GM19324 (cell line): ENCODE data around the gene TXNL4A.

ENCODE experiments used
- ATAC-seq: cut with Tn5 transposase; IDR thresholded peaks from one replicate; pipeline ENCODE4 v1.9.1; 2021; ENCODE audit warnings: mild to moderate bottlenecking, moderate library complexity; ENCODE audit not compliant: unreplicated experiment, low FRiP score

TXNL4A gene

GRCh38 chr18:79937103-79937860, 51.1 kb downstream of the TXNL4A start:
- ATAC-seq: no peak

DNA sequence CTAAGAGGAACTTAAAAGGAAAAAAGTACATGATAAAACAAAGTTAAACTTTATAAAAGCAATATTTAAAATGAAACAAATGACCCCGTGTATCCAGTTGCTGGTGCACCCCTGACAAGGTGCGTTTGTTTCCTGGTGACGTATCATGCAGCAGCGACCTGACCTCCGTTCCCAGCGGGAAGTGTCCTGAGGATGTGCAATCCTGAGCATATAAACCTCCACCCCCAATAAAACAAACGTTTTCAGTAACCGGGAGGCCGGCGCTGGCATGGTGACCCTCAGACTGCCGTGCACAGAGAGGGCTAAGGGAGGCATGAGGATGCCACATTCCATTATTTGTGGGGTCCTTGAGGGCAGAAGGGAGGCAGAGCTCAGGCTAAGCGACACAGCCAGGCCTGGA, 51.7 kb downstream of the TXNL4A start:
- ATAC-seq: no peak

GRCh38 chr18:79935925-79936324, 52.4 kb downstream of the TXNL4A start:
- ATAC-seq: no peak

DNA sequence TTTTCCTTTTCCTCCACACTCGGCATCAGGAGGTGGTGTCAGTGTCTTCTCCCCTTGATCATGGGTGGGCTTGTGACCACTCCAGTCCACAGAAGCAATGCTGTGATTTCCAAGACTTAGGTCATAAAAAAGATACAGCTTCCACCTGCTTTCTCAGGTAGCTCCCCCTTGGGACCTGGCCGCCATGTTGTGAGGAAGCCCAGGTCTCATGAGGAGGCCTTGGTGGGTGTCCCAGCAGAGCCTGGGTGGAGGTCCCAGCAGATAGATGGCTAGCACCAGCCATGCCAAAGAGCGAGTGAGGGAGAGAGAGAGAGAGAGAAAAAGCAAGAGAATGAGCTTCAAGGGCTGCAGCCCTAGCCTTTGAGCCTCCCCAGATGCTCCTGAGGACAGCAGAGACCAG, 52.9 kb downstream of the TXNL4A start:
- no peak for ATAC-seq

DNA sequence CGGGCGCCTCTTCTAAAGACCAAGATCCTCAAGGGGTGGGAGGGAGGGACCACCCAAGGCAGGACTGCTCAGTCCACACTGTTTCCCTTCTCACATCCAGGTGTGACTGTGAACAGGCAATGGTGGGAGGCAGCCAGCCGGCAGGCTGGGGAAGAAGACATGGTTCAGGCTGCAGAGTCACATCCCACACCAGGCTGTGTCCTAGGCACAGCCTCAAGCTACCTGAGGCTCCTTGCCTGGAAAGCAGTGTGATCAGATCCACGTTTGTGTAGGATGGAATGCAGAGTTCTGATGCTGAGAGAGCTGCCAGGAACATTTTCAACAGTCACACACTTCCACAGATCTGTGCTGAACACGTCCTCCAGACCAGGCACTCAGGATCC, 53.3 kb downstream of the TXNL4A start:
- no peak for ATAC-seq

DNA sequence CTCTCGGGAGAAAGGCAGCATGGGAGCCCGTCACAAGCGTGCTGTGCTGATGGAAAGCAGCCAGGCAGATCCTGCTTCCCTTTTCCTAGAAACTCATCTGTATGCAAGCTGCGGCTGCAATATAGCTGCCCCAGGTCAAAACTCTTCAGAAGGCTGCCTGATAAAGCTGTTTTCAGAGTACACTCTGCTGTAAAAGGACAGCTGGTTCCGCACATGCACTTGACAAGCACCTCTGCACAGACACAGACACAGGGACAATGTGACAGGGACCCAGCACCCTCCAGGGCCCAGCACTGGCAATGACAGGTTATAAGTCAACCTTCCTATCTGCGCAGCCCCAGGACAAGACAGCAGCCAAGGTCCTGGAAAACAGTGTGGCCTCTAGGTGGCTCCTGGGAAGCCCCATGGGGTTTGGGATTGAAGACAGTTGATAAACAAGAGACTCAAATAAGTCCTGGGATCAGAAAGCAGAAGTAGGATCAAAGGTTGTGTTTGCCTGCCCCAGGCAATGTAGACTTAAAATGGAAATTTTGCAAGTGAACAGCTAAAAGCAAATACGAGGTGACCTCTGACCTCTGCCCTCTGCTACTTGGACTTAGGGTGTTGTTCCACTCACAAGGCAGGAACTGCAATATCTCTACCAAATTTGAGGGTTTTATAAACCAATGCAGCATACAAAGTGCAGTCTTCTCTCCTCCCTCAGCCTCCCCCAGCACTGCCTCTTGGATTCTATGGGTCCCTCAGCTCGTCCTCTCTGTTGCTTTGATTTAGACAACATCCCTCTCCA, 53.9 kb downstream of the TXNL4A start:
- ATAC-seq: no peak

- no peak for ATAC-seq
These were observed 54.6 kb downstream of the TXNL4A start for GRCh38 chr18:79933765-79934164.

DNA sequence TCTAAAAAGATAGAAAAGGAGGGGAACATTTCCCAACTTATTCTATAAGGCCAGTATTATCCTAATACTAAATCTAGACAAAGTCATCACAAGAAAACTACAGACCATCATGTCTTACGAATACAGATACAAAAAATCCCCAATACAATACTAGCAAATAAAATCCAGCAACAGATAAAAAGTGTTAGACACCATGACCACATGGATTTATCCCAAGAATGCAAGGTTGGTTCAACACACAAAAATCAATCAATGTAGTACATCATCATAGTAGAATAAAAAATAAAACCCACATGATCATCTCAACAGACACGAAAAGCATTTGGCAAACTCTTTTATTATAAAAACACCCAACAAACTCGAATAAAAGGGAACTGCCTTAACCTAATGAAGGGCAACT, 55.5 kb downstream of the TXNL4A start:
- ATAC-seq: no peak

GRCh38 chr18:79931475-79931874, 56.9 kb downstream of the TXNL4A start:
- no peak for ATAC-seq

GRCh38 chr18:79930020-79930642, 58.2 kb downstream of the TXNL4A start:
- no peak for ATAC-seq

- no peak for ATAC-seq
These were observed 59.8 kb downstream of the TXNL4A start for GRCh38 chr18:79928563-79928960.

DNA sequence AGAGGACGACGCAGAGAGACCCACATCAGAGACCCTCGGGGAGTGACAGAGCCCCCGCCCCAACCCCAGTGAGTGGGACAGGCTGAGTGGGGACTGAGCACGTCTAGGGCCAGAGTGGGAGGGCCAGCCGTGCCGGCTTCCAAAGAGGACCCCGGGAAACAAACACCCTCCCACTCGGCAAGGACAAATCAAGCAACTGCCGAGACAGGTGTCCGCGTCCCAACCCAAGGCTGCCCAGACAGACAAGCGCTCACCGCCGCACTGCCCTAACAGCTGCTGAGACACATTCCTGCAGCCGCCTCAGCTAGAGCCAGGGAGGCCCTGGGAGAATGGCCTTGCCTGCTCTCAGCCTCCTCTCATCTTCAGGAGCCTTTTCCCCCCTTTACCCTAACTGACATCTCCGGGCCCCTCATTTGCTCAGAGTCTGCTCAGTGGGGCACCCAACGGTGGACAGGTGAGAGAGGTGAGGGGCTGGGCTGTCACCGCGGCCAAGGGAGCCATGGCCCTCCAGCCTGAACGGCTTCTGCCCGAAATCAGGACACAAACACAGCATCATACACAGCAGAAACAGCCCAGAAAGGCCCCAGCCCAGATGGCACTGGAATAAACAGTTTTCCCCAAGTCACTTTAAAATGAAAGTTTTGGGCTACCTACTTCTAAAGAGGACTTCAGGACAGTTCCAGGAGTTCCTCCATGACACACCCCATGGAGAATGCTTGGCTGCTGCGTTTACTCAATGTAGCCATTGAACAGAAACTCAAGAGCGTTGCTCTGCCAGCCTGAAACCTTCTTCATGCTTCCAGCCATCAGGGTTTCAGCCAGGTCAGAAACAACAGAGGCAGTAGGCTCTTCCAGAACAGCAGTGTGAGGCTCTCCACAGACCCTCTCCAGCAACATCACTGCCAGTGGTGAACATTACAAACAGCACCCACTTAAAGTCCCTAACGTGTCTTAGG, 60.5 kb downstream of the TXNL4A start:
- no peak for ATAC-seq

DNA sequence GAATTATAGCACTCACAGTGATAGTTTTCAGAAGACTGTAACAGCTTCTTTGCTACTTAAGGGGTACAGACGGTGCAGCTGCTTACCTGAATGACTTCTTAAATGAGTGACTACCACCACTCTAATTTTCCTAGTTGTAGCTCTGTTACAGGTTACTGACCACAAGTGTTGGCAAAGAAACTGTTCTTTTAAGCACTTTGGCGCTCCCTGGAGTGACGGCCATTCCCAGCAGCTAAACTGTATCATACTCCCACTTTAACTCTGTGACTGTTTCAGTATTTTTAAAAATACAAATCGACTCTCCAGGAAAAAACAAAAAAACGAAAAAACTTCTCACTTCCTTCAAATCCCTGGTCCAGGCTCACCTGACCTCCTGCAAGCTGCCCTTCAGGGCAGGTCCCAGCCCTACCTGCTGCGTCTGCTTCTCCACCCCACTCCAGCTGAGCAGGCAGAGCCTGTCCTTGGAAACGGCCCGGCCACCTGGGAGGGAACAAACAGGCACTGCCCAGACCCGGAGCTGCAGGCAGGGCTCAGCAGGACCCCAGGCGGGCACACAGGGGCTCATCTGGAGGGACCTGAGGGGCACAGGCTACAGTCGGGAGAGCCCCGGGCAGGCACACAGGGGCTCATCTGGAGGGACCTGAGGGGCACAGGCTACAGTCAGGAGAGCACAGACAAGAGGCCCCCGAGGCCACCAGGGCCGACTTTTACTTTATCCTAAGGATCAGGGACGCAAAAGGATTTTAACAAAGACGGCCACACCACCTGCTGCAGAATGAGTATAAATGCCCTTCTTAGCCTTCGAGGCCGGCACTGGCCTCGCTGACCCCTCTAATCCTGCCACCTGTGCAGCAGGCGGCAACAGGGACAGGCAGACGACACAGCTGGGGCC, 61.4 kb downstream of the TXNL4A start:
- no peak for ATAC-seq

DNA sequence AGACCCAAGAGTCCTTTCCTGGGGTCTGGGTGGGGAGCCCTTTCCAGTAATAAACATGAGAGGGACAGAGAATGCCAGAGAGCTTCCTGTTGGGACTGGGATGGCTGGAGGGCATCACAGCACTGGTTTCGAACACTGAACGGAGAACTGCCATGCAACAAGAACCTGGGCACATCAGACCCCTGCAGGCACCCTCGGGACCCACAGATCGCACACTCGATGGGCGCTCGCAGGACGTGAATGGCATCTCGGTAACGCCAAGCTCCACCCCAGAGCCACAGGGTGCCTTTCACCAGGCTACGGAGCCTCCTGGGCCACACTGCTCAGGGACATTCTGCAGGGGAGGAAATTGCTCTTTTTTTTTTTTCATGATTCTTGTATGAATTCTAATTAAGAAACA, 62.1 kb downstream of the TXNL4A start:
- ATAC-seq: no peak

GRCh38 chr18:79924814-79925731, 63.3 kb downstream of the TXNL4A start:
- ATAC-seq: no peak

GRCh38 chr18:79923896-79924585, 64.3 kb downstream of the TXNL4A start:
- no peak for ATAC-seq

DNA sequence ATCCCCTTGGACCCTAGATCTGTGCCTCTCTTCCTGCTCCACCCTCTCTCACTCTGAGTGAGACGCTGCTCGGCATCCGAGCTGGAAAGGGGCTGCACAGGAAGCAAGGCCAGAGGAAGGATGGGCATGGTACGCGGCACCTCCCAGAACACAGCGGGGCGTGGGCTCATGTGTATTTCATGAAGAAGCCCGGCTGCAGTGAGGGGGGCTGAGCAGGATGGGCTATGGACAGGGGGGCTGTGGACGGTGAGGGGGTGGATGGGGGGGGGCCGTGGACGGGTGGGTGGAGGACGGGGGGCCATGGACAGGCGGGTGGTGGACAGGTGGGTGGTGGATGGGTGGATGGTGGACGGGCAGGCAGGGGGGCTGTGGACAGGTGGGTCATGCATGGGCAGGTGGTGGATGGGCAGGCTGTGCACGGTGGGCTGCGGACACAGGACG, 65.4 kb downstream of the TXNL4A start:
- ATAC-seq: no peak
